MM.1S (cell line): Measurements from ENCODE around the gene NT5M.

Source experiments
- EZH2 ChIP-seq: fragments of 300-600 bp; sonication (generic); optimal IDR thresholded peaks from 2 replicates; pipeline ENCODE3; 2017; ENCODE audit warnings: low read depth, mild to moderate bottlenecking, antibody characterized with exemption, low read length, mixed read lengths
- TF ChIP-seq, protein P1 (sequence below): fragments of 300-600 bp; sonication (generic); IDR thresholded peaks from 2 replicates; pipeline ENCODE4 v1.5.1; 2016; ENCODE audit warnings: antibody characterized with exemption, low read length, mixed read lengths

GRCh38 chr17:17381446-17382064 is 78.4 kb downstream of the NT5M start:
- TF ChIP-seq, protein P1, sequence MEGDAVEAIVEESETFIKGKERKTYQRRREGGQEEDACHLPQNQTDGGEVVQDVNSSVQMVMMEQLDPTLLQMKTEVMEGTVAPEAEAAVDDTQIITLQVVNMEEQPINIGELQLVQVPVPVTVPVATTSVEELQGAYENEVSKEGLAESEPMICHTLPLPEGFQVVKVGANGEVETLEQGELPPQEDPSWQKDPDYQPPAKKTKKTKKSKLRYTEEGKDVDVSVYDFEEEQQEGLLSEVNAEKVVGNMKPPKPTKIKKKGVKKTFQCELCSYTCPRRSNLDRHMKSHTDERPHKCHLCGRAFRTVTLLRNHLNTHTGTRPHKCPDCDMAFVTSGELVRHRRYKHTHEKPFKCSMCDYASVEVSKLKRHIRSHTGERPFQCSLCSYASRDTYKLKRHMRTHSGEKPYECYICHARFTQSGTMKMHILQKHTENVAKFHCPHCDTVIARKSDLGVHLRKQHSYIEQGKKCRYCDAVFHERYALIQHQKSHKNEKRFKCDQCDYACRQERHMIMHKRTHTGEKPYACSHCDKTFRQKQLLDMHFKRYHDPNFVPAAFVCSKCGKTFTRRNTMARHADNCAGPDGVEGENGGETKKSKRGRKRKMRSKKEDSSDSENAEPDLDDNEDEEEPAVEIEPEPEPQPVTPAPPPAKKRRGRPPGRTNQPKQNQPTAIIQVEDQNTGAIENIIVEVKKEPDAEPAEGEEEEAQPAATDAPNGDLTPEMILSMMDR: no peak
- no peak for TF ChIP-seq EZH2
